Measurements from ENCODE around the gene FCN2.

GRCh38 chr9:134835987-134836386 lies 44.6 kb upstream of the FCN2 start:
- TF ChIP-seq CTCF (IDR thresholded peaks at IDR 0.05) (no peak), POLR2A (IDR thresholded peaks at IDR 0.05) (no peak)
